Uterus (tissue), 2 donors: ENCODE results near the gene MAGEA11.

Experiments
- CTCF ChIP-seq, 4 experiments: fragments of 200-600 bp in 2 of 4; fragments of 450-650 bp in 2 of 4; sonication (generic) in 2 of 4; IDR thresholded peaks; one replicate each; pipeline ENCODE4 v1.5.1; 2016 to 2019; ENCODE audit warnings: antibody characterized with exemption in 4 of 4, mild to moderate bottlenecking in 2 of 4, moderate library complexity in 1 of 4
- POLR2A ChIP-seq, 2 donors: fragments of 450-650 bp; IDR thresholded peaks; one replicate each; pipeline ENCODE4 v1.6.1; 2016; ENCODE audit warnings: antibody characterized with exemption in 2 of 2, mild to moderate bottlenecking in 1 of 2, moderate library complexity in 1 of 2

GRCh38 chrX:149711545-149712236 lies at the start of gene MAGEA11:
- TF ChIP-seq CTCF (IDR thresholded peaks at IDR 0.05) (no peak), POLR2A (IDR thresholded peaks at IDR 0.05) (no peak)
